Right lobe of liver (tissue), 4 donors: ENCODE measurements around the gene RIPOR2.

Experiments used
- CTCF ChIP-seq, 4 donors: fragments of 200-600 bp in 3 of 4; fragments of 450-650 bp in 1 of 4; IDR thresholded peaks; one replicate each; pipeline versions ENCODE4 v1.5.1 to v1.8.0; 2016 to 2022; ENCODE audit warnings: antibody characterized with exemption in 4 of 4, mild to moderate bottlenecking in 2 of 4
- POLR2A ChIP-seq: fragments of 450-650 bp; IDR thresholded peaks from one replicate; pipeline ENCODE4 v1.6.1; 2017; ENCODE audit warnings: antibody characterized with exemption, mild to moderate bottlenecking
- donor health status: DM: no; HTN: no; CAD: no.
- donor health status: DM: no; HTN: no; CAD: no.
- donor health status: DM: no; HTN: yes; CAD: no.

- no peak for TF ChIP-seq POLR2A
- TF ChIP-seq CTCF (IDR thresholded peaks at IDR 0.05), result no peak
Observed at GRCh38 chr6:24940311-24940917, 4.7 kb upstream of the RIPOR2 start.
